Esophagus squamous epithelium (tissue), 5 donors: ENCODE measurements around the gene PNMA6E. TPM values are rescaled to one million over a fixed set of nuclear protein-coding genes. Genes with fewer than 3 reads are reported as not detected.
"Not testable (repeated sequence)": the region's sequence is repeated elsewhere in the genome, so short reads cannot be mapped to it uniquely, and the experiment has no call there.

Experiments used
- DNase-seq: peaks from one replicate; lab custom pipeline; 2025; lab: John Stamatoyannopoulos, UW
- H3K27ac ChIP-seq, 4 donors: fragments of 200-600 bp; sonication (generic); one replicate each; pipeline ENCODE4 v1.5.1; 2016 to 2019; ENCODE audit warnings: mild to moderate bottlenecking in 1 of 4
- H3K27me3 ChIP-seq, 4 donors: fragments of 200-600 bp; sonication (generic); 1 replicate in 3 of 4; 2 replicates in 1 of 4; pipeline versions ENCODE4 v1.5.1 to v1.6.0; 2017 to 2021; ENCODE audit warnings: antibody characterized with exemption in 1 of 4
- H3K36me3 ChIP-seq, 3 donors: fragments of 200-600 bp; sonication (generic); one replicate each; pipeline ENCODE4 v1.5.1; 2016 to 2019
- H3K4me1 ChIP-seq, 3 donors: fragments of 200-600 bp; sonication (generic); one replicate each; pipeline ENCODE4 v1.5.1; 2017 to 2019
- H3K4me3 ChIP-seq, 4 donors: fragments of 200-600 bp; sonication (generic); 1 replicate in 3 of 4; 2 replicates in 1 of 4; pipeline ENCODE4 v1.5.1; 2016 to 2019; ENCODE audit warnings: mild to moderate bottlenecking in 2 of 4, moderate library complexity in 1 of 4
- H3K9me3 ChIP-seq, 3 donors: fragments of 200-600 bp; sonication (generic); one replicate each; pipeline ENCODE4 v1.5.1; 2016 to 2019
- POLR2A ChIP-seq, 4 donors: fragments of 450-650 bp; IDR thresholded peaks; one replicate each; pipeline ENCODE4 v1.6.1; 2017; ENCODE audit warnings: antibody characterized with exemption in 4 of 4, mild to moderate bottlenecking in 4 of 4, moderate library complexity in 3 of 4
- WGBS, 2 donors: methylation state at CpG; one replicate each; pipeline ENCODE4 v1.1.5; 2018; 5-methylcytosine and 5-hydroxymethylcytosine counted together
- intact Hi-C: fragments of 100-400 bp; cut with DNase I; formaldehyde crosslinking; loops from one replicate; pipeline ENCODE4 v1.15.0; 2022
- total RNA-seq, 4 donors: library from RNA; depleted of rRNA; stranded (reverse); fragments of >200 nt; gene quantifications; one replicate each; pipeline ENCODE4 v1.1.0, GENCODE V29; 2016
- TF ChIP-seq, protein P1 (sequence below), 6 experiments: fragments of 450-650 bp in 4 of 6; fragments of 200-600 bp in 2 of 6; sonication (generic) in 2 of 6; IDR thresholded peaks; one replicate each; pipeline ENCODE4 v1.5.1; 2016 to 2019; ENCODE audit warnings: antibody characterized with exemption in 6 of 6, mild to moderate bottlenecking in 4 of 6, moderate library complexity in 4 of 6
- donor health status: DM: yes; HTN: yes; CAD: no.

Gene PNMA6E
- total RNA-seq, 4 donors from 2014 or later, result not detected

DNA sequence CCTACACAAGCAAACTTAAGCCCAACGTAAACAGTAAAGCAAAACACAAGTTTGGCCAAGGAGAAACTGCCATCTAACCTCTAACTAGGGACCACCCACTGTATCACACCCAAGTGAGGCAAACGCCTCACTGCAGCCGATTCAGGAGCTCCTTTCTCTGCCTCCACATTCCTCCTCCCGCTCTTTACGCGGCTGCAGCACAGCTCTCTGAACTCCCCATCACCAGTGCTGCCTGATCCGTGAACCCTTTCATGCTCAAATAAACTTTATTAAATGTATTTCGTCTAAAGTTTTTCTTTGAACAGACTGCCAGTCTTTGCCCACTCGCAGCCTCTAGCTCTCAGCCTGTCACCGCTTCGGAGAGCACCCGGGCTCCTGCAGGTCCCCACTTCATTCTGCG is 6.5 kb downstream of the PNMA6E start:
- 29 to 69% methylated on average over 11 to 13 of the region's 13 CpGs for WGBS, 2 donors
- Histone ChIP-seq H3K4me1 (no peaks in the 10 kb centered on the region), H3K9me3 (no peaks in the 10 kb centered on the region), H3K27ac (no peak overlapping the region), H3K27me3 (peaks cover 0 to 12% (median 0%) of the 10 kb centered on the region in 4 donors), H3K36me3 (no peaks in the 10 kb centered on the region), H3K4me3 (no peak overlapping the region)
- TF ChIP-seq, protein P1, sequence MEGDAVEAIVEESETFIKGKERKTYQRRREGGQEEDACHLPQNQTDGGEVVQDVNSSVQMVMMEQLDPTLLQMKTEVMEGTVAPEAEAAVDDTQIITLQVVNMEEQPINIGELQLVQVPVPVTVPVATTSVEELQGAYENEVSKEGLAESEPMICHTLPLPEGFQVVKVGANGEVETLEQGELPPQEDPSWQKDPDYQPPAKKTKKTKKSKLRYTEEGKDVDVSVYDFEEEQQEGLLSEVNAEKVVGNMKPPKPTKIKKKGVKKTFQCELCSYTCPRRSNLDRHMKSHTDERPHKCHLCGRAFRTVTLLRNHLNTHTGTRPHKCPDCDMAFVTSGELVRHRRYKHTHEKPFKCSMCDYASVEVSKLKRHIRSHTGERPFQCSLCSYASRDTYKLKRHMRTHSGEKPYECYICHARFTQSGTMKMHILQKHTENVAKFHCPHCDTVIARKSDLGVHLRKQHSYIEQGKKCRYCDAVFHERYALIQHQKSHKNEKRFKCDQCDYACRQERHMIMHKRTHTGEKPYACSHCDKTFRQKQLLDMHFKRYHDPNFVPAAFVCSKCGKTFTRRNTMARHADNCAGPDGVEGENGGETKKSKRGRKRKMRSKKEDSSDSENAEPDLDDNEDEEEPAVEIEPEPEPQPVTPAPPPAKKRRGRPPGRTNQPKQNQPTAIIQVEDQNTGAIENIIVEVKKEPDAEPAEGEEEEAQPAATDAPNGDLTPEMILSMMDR (IDR thresholded peaks at IDR 0.05), result no peak
- TF ChIP-seq POLR2A (IDR thresholded peaks at IDR 0.05), result no peak
- intact Hi-C loops, result no loop called here
- DNase-seq, result no peak

DNA sequence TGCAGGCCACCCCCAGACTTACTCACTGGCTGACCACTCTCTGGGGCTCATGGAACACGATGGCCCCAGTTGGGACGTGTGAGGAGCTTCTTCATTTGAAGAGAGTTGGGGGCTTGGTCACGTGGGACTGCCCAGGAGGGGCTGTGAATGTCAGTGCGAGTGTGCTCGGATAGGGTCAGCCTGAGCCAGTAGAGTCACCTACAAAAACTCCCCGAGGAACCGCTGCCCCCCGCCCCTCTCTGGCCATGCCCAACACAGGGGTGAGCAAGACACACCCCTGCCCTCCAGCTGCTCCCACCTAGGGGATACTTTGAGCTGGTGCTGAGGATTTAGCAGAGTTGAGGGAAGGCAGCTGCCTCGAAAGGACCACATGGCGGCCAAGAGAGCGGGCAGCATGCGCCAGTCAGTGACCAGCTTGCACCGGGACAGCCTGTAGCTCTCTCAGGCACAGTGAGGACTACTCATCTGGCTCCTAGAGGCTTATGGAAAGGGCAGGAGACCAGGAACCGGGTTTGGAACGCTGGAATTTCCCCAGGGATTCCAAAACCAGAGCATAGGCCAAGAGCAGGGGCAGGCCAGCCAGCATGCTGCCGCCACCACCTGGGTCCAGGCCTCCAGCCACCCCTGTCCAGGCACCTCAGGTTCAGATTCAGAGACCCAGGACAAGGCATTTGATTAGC is 8.4 kb downstream of the PNMA6E start:
- no peak for DNase-seq
- TF ChIP-seq, protein P1 (IDR thresholded peaks at IDR 0.05), result no peak
- no peak for TF ChIP-seq POLR2A (IDR thresholded peaks at IDR 0.05)
- H3K36me3 ChIP-seq, result no peaks in the 10 kb centered on the region
- H3K4me1 ChIP-seq, result no peaks in the 10 kb centered on the region
- no peaks in the 10 kb centered on the region for H3K9me3 ChIP-seq
- H3K27me3 ChIP-seq, result peaks cover 0 to 12% (median 0%) of the 10 kb centered on the region in 4 donors
- intact Hi-C loops, result no loop called here
- 85% methylated on average over 7 of the region's 16 CpGs; no CpG with 5 or more reads in 1 of the 2 donors for WGBS, 2 donors
- H3K27ac ChIP-seq, result no peak overlapping the region
- no peak overlapping the region for H3K4me3 ChIP-seq

DNA sequence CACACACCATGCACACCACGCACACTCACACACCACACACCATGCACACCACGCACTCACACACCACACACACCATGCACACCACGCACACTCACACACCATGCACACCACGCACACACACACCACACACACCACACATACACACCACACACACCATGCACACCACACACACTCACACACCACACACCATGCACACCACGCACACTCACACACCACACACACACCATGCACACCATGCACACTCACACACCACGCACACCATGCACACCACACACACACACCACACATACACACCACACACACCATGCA is 11.7 kb downstream of the PNMA6E start:
- DNase-seq, H3K36me3 ChIP-seq, H3K4me3 ChIP-seq, H3K9me3 ChIP-seq, intact Hi-C loops, H3K4me1 ChIP-seq, H3K27me3 ChIP-seq, H3K27ac ChIP-seq: not testable (repeated sequence)
- 80 to 82% methylated on average over 5 to 6 of the region's 6 CpGs for WGBS, 2 donors

DNA sequence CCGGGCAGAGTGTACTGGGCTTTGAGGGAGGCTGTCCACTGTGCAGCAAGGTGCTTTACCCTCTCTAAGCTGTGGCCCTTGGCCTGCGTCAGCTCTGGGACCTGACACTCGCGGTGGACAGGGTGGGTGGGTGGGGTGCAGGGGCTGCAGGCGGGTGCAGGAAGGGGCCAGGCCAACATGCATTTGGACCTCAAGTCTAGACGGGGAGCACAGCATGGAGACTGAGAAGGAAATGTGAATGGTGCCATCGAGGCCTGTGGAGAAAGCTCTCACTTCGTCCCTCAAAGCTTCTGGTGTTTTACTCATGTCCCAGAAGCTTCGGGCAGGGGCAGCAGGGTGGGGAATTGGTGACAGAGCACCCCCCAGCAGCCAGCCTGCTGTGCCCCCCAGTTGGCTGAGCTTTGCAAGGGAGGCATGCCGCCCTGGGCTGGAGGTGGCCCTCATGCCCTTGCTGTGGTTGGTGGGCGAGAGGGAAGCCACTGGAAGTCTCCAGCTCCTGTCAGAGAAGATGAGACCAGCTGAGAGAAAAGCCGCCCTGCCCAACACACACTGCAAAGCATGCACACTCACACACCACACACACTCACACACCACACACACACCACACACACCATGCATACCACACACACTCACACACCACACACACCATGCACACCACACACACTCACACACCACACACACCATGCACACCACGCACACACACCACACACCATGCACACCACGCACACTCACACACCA is 12.3 kb downstream of the PNMA6E start:
- Histone ChIP-seq H3K4me1 (no peaks in the 10 kb centered on the region), H3K9me3 (no peaks in the 10 kb centered on the region), H3K27ac (no peak overlapping the region), H3K27me3 (no peaks in the 10 kb centered on the region), H3K4me3 (no peak overlapping the region), H3K36me3 (no peaks in the 10 kb centered on the region)
- 79 to 93% methylated on average over 3 to 7 of the region's 14 CpGs for WGBS, 2 donors
- DNase-seq, result no peak
- intact Hi-C loops, result no loop called here
- no peak for TF ChIP-seq POLR2A (IDR thresholded peaks at IDR 0.05)
- TF ChIP-seq, protein P1 (IDR thresholded peaks at IDR 0.05), result no peak

DNA sequence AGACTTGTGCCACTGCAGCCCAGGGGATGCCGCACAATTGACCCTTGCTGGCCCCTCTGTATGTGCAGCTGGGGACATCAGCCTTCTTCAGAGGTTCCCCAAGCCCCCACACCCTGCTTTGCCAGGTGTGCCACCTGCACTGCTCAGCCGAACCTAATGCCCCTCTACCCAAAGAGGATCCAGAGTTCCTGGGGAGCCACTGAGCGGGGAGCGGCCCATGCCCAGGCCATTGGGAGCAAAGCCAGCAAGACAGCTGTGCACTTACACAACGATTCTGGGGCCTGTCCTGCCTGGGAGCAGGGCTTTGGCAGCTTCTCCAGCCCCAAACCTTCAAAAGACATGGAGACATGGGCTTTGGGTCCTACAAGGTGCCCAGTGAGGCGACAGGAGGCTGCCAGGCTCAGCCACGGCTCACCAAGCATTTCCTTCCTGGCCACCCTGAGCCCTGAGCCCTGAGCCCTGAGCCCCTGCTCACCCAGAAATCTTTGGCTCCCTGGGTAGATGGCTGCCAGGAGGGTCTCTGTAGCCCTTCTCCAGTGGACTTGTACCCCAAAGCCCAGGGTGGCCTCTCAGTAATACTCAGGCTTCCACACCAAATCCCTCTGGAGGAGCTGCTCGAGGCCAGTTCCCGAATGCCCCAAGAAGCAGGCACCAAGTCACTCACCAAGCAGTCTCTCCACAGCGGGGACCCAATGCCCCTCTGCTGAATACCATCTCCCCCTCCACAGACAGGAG is 13.0 kb downstream of the PNMA6E start:
- no peaks in the 10 kb centered on the region for H3K4me1 ChIP-seq
- H3K4me3 ChIP-seq, result no peak overlapping the region
- no peaks in the 10 kb centered on the region for H3K9me3 ChIP-seq
- DNase-seq, result no peak
- no peak overlapping the region for H3K27ac ChIP-seq
- TF ChIP-seq POLR2A (IDR thresholded peaks at IDR 0.05), result no peak
- TF ChIP-seq, protein P1 (IDR thresholded peaks at IDR 0.05), result no peak
- WGBS, 2 donors, result 80 to 100% methylated on average over 1 of the region's 10 CpGs
- H3K36me3 ChIP-seq, result no peaks in the 10 kb centered on the region
- intact Hi-C loops, result no loop called here
- no peaks in the 10 kb centered on the region for H3K27me3 ChIP-seq
